Measurements from ENCODE around the gene ACCSL. TPM values are rescaled to one million over a fixed set of nuclear protein-coding genes. Genes with fewer than 3 reads are reported as not detected.

Gene ACCSL
- total RNA-seq, 2 experiments from 2014 or later, result not detected

DNA sequence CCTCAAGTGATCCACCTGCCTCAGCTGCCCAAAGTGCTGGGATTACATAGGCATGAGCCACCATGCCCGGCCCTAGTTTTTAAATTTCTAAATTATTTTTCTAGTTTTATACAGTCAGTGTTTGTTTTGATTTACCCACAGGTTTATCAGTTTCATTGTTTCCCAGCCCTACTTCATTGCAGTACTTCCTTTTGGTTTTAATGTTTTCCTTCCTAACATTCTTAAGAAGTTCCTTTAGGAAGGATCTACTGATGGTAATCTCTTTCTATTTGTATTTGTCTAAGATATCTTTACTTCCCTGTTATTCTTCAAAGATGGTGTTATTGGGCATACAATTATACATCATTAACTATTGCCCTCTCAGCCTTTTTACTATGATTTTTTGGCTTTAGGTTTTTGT lies 42.8 kb downstream of the ACCSL start:
- no peak overlapping the region for H3K4me3 Mint-ChIP-seq
- no peaks in the 10 kb centered on the region for H3K27me3 Mint-ChIP-seq
- intact Hi-C loops (cut with micrococcal nuclease), result loop anchor here (10.0 kb wide), 1 partner anchor 444 kb away; no protein-coding TSS in a partner anchor
- no peak for DNase-seq
- CTCF ChIA-PET, result interaction anchor here (1.6 kb wide), 1 partner anchor 9 kb away, joined by 4 read pairs; no protein-coding TSS in a partner anchor
- TF ChIP-seq, protein P1, sequence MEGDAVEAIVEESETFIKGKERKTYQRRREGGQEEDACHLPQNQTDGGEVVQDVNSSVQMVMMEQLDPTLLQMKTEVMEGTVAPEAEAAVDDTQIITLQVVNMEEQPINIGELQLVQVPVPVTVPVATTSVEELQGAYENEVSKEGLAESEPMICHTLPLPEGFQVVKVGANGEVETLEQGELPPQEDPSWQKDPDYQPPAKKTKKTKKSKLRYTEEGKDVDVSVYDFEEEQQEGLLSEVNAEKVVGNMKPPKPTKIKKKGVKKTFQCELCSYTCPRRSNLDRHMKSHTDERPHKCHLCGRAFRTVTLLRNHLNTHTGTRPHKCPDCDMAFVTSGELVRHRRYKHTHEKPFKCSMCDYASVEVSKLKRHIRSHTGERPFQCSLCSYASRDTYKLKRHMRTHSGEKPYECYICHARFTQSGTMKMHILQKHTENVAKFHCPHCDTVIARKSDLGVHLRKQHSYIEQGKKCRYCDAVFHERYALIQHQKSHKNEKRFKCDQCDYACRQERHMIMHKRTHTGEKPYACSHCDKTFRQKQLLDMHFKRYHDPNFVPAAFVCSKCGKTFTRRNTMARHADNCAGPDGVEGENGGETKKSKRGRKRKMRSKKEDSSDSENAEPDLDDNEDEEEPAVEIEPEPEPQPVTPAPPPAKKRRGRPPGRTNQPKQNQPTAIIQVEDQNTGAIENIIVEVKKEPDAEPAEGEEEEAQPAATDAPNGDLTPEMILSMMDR (IDR thresholded peaks at IDR 0.05), result no peak
- peaks cover 2% of the 10 kb centered on the region for H3K9me3 Mint-ChIP-seq
- peaks cover under 1% of the 10 kb centered on the region for H3K36me3 Mint-ChIP-seq (ENCODE audit: low read depth)
- no peak overlapping the region for H3K27ac Mint-ChIP-seq
- POLR2A ChIA-PET, result no interaction called here
- H3K4me1 Mint-ChIP-seq (ENCODE audit: low read depth), result peaks cover 15% of the 10 kb centered on the region
- ATAC-seq, result no peak

DNA sequence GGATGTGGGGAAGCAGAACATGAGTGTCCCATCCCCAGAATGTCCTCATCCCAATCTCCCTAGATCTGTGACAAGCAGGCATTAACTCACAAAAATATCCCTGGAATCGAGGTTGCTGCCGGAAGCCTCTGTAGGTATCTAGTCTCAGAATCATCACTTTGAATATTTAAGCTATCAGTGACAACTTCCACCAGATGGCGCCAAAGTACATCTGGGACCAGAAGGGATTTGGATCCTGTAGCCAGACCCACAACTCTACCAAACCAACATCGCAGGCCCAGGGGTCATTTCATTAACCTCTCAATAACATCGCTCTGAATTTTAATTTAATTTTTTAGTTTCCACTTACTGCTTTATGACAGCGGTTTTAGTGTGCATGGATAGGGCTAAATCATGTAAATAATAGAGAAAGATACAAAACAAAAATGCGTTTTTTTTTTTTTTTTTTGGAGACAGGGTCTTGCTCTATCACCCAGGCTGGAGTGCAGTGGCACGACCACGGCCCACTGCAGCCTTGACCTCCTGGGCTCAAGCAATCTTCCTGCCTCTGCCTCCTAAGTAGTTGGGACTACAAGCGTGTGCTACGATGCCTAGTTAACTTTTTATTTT lies 46.6 kb downstream of the ACCSL start:
- peaks cover 28% of the 10 kb centered on the region for H3K4me1 Mint-ChIP-seq (ENCODE audit: low read depth)
- H3K27ac Mint-ChIP-seq, result no peak overlapping the region
- intact Hi-C loops (cut with micrococcal nuclease), result loop anchor here (10.0 kb wide), 1 partner anchor 440 kb away; no protein-coding TSS in a partner anchor
- POLR2A ChIA-PET, result no interaction called here
- H3K4me3 Mint-ChIP-seq, result peak overlapping the region; percentile 82
- no peaks in the 10 kb centered on the region for H3K27me3 Mint-ChIP-seq
- TF ChIP-seq, protein P1 (IDR thresholded peaks at IDR 0.05), result peak; percentile 81
- no peaks in the 10 kb centered on the region for H3K36me3 Mint-ChIP-seq (ENCODE audit: low read depth)
- DNase-seq (peak; percentile 89), ATAC-seq (peak; percentile 50)
- CTCF ChIA-PET, result interaction anchor here (0.6 to 5.3 kb wide), 31 partner anchors 9 to 523 kb away, joined by 3 to 108 read pairs (median 5); partner anchors contain the start of genes ACCS and C11orf96
- no peaks in the 10 kb centered on the region for H3K9me3 Mint-ChIP-seq

DNA sequence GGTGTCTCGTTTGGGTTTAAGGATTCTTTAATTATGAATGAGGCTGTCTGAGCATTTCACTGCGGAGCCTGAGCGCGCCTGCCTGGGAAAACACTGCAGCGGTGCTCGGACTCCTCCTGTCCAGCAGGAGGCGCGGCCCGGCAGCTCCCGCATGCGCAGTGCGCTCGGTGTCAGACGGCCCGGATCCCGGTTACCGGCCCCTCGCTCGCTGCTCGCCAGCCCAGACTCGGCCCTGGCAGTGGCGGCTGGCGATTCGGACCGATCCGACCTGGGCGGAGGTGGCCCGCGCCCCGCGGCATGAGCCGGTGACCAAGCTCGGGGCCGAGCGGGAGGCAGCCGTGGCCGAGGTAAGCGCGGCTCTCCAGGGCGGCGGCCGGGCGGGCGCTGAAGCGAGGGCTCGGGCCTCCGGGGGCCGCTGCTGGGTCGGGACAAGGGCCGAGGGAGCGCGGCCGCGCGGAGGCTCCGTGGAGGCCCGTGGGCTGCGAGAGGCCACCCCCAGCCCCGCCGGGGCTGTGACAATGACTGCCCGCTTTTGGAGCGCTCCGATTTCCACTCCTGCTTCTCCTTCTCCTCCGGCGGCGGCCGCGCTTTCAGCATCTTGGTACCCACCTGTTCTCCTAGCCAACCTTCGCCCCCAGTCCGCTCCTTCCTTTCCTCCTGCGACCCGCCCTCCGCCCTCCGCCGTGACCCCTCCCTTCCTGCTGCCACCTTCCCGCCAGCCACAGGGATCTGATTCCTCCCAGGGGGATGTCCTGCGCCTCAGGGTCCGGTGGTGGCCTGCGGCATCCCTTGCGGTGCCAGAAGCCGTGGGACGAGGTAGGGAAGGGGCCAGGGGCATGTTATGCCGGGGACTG lies 48.0 kb downstream of the ACCSL start, which contains the start of gene EXT2:
Gene EXT2 (plus strand): TSS at position 173 of the 854 bp plus-strand sequence. CDS start 12,035 bp downstream, outside the sequence.
- TF ChIP-seq, protein P1 (IDR thresholded peaks at IDR 0.05), result peak; percentile 83
- peak within 1 kb of the TSS; percentile 82 for H3K4me3 Mint-ChIP-seq
- peak; percentile 87 for DNase-seq
- peak; percentile 95 for ATAC-seq
- no peaks in the 10 kb centered on the region for H3K27me3 Mint-ChIP-seq
- peaks cover 2% of the 10 kb centered on the region for H3K36me3 Mint-ChIP-seq (ENCODE audit: low read depth)
- intact Hi-C loops (cut with micrococcal nuclease), result loop anchor here (10.0 kb wide), 1 partner anchor 439 kb away; no protein-coding TSS in a partner anchor
- ChIA-PET CTCF (interaction anchor here (0.6 to 5.3 kb wide), 22 partner anchors 9 to 439 kb away, joined by 3 to 108 read pairs (median 6); partner anchors contain the start of gene ACCS), POLR2A (interaction anchor here (0.6 to 1.2 kb wide), 2 partner anchors 9 to 505 kb away, joined by 3 to 5 read pairs; no protein-coding TSS in a partner anchor)
- peaks cover 34% of the 10 kb centered on the region for H3K4me1 Mint-ChIP-seq (ENCODE audit: low read depth)
- no peaks in the 10 kb centered on the region for H3K9me3 Mint-ChIP-seq
- H3K27ac Mint-ChIP-seq, result peak within 1 kb of the TSS; percentile 48

DNA sequence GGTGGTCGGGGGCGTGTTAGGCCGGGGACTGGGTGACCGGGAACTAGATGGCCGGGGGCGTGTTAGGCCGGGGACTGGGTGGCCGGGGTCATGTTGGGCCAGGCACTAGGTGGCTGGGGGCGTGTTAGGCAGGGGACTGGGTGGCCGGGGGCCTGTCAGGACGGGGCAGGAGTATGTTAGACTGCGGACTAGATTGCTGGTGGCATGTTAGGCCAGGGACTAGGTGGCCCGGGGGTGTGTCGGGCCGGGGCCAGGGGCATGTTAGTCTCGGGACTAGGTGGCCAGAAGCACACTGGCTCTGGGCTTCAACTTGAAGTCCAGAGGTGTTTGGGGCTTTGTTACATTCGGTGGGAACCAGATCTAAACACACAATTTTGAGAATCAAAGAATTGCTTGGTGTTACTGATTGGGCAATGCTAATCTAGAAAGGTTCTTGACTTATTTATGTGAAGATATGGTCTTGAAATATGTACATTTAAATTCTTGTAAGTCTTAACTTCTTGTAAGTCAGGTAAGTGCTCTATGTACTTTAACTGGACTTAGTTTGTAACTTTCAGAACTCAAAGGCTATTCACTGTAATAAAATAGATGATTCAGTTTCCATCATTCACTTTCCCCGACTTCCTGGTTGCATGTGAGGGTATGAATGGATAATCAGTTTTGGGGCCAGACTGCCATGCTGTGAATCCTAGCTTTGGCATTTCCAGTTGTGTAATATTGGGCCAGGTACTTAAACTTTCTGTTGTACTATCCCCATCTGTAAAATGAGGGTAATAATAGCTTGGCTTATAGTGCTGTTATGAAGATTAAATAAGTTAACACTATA lies 48.8 kb downstream of the ACCSL start:
- CTCF ChIA-PET, result no interaction called here
- H3K4me1 Mint-ChIP-seq (ENCODE audit: low read depth), result peaks cover 38% of the 10 kb centered on the region

More for the DNA sequence above, 48.8 kb downstream of the ACCSL start:
- intact Hi-C loops (cut with micrococcal nuclease), result loop anchor here (10.0 kb wide), 1 partner anchor 438 kb away; no protein-coding TSS in a partner anchor
- Mint-ChIP-seq H3K9me3 (no peaks in the 10 kb centered on the region), H3K27ac (peak overlapping the region; percentile 48), H3K4me3 (peak overlapping the region; percentile 82), H3K27me3 (no peaks in the 10 kb centered on the region), H3K36me3 (ENCODE audit: low read depth) (peaks cover 2% of the 10 kb centered on the region)
- ATAC-seq (peak; percentile 21), DNase-seq (peak; percentile 10)
- POLR2A ChIA-PET, result no interaction called here
- TF ChIP-seq, protein P1 (IDR thresholded peaks at IDR 0.05), result no peak
